MCF 10A (cell line): ENCODE results near the gene CNN2. TPM values are rescaled to one million over a fixed set of nuclear protein-coding genes. Genes with fewer than 3 reads are reported as not detected.

Experiments
- BruUV-seq: library from RNA; stranded (reverse); fragments of 400-500 nt; replicated peaks from 2 replicates; lab custom pipeline; 2021; lab: Mats Ljungman, UMichigan
- CTCF ChIA-PET: fragments of 300-600 bp; sonication (Branson Sonifier 250); formaldehyde crosslinking; extraction: SDS; loops from one replicate; lab custom pipeline; 2021; ENCODE audit warnings: antibody characterized with exemption, inconsistent platforms; lab: Yijun Ruan, JAX
- POLR2A ChIA-PET: fragments of 300-600, 350-650 bp; sonication (Branson Sonifier 250); formaldehyde crosslinking; extraction: SDS; loops from one replicate; lab custom pipeline; 2020; ENCODE audit warnings: antibody characterized with exemption, inconsistent platforms; lab: Yijun Ruan, JAX
- DNase-seq: peaks from one replicate; pipeline ENCODE4 v3.0.0-alpha.2; 2018; ENCODE audit not compliant: unreplicated experiment
- H3K27ac Mint-ChIP-seq: one replicate; pipeline ENCODE4 v1.8.0; 2022; ENCODE audit warnings: mild to moderate bottlenecking, low read depth, mixed read lengths; ENCODE audit not compliant: unreplicated experiment
- H3K27me3 Mint-ChIP-seq: one replicate; pipeline ENCODE4 v1.8.0; 2022; ENCODE audit warnings: mixed read lengths; ENCODE audit not compliant: insufficient read depth, unreplicated experiment
- H3K36me3 Mint-ChIP-seq: one replicate; pipeline ENCODE4 v1.8.0; 2022; ENCODE audit warnings: mild to moderate bottlenecking, moderate library complexity, mixed read lengths; ENCODE audit not compliant: insufficient read depth, unreplicated experiment
- H3K4me1 Mint-ChIP-seq: one replicate; pipeline ENCODE4 v1.8.0; 2022; ENCODE audit warnings: mixed read lengths; ENCODE audit not compliant: insufficient read depth, unreplicated experiment
- H3K4me3 Mint-ChIP-seq: one replicate; pipeline ENCODE4 v1.8.0; 2022; ENCODE audit warnings: mild to moderate bottlenecking, moderate library complexity, mixed read lengths; ENCODE audit not compliant: unreplicated experiment
- H3K9me3 Mint-ChIP-seq: one replicate; pipeline ENCODE4 v1.8.0; 2022; ENCODE audit warnings: mixed read lengths; ENCODE audit not compliant: unreplicated experiment
- intact Hi-C: fragments of 100-400 bp; cut with micrococcal nuclease; formaldehyde crosslinking; loops from 2 replicates; pipeline ENCODE4 v1.14.1; 2022
- total RNA-seq: library from RNA; stranded (reverse); gene quantifications from 2 replicates; pipeline ENCODE4 v1.2.3, GENCODE V29; 2022
- TF ChIP-seq, protein P1 (sequence below): fragments of 200-600 bp; IDR thresholded peaks from one replicate; pipeline ENCODE4 v1.8.0; 2022; ENCODE audit warnings: antibody characterized with exemption, mild to moderate bottlenecking; ENCODE audit not compliant: unreplicated experiment

The CNN2 gene
- total RNA-seq, 1 experiment from 2014 or later = 166 TPM

GRCh38 chr19:990119-990571 lies 36.3 kb upstream of the CNN2 start:
- BruUV-seq = no TSS peak
- H3K9me3 Mint-ChIP-seq = no peaks in the 10 kb centered on the region
- no peaks in the 10 kb centered on the region for H3K27me3 Mint-ChIP-seq
- H3K27ac Mint-ChIP-seq = no peak overlapping the region
- DNase-seq = no peak
- intact Hi-C loops = no loop called here
- H3K4me3 Mint-ChIP-seq = no peak overlapping the region
- TF ChIP-seq, protein P1, sequence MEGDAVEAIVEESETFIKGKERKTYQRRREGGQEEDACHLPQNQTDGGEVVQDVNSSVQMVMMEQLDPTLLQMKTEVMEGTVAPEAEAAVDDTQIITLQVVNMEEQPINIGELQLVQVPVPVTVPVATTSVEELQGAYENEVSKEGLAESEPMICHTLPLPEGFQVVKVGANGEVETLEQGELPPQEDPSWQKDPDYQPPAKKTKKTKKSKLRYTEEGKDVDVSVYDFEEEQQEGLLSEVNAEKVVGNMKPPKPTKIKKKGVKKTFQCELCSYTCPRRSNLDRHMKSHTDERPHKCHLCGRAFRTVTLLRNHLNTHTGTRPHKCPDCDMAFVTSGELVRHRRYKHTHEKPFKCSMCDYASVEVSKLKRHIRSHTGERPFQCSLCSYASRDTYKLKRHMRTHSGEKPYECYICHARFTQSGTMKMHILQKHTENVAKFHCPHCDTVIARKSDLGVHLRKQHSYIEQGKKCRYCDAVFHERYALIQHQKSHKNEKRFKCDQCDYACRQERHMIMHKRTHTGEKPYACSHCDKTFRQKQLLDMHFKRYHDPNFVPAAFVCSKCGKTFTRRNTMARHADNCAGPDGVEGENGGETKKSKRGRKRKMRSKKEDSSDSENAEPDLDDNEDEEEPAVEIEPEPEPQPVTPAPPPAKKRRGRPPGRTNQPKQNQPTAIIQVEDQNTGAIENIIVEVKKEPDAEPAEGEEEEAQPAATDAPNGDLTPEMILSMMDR = no peak
- H3K4me1 Mint-ChIP-seq = peaks cover 7% of the 10 kb centered on the region
- POLR2A ChIA-PET = no interaction called here
- CTCF ChIA-PET = interaction anchor here (0.5 kb wide), 1 partner anchor 132 kb away, joined by 3 read pairs; no protein-coding TSS in a partner anchor
- H3K36me3 Mint-ChIP-seq = peaks cover 43% of the 10 kb centered on the region

DNA sequence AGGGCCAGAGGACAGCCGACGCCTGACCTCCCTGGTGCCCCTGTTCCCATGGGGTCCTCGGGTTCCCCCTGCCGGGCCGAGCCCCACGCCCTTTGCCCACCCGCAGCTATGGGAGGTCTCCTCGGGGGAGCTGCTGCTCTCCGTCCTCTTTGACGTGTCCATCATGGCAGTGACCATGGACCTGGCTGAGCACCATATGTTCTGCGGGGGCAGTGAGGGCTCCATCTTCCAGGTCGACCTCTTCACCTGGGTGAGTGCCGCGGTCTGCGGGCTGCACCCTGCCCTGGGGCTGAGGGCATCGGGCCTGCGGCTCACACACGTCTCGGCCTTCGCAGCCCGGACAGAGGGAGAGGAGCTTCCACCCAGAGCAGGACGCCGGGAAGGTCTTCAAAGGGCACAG lies 35.7 kb upstream of the CNN2 start:
- Mint-ChIP-seq H3K9me3 (no peaks in the 10 kb centered on the region), H3K27me3 (no peaks in the 10 kb centered on the region), H3K27ac (no peak overlapping the region), H3K36me3 (peaks cover 43% of the 10 kb centered on the region), H3K4me3 (no peak overlapping the region), H3K4me1 (peaks cover 1% of the 10 kb centered on the region)
- BruUV-seq = no TSS peak
- ChIA-PET CTCF (no interaction called here), POLR2A (no interaction called here)
- TF ChIP-seq, protein P1 = no peak
- no peak for DNase-seq
- intact Hi-C loops = no loop called here

DNA sequence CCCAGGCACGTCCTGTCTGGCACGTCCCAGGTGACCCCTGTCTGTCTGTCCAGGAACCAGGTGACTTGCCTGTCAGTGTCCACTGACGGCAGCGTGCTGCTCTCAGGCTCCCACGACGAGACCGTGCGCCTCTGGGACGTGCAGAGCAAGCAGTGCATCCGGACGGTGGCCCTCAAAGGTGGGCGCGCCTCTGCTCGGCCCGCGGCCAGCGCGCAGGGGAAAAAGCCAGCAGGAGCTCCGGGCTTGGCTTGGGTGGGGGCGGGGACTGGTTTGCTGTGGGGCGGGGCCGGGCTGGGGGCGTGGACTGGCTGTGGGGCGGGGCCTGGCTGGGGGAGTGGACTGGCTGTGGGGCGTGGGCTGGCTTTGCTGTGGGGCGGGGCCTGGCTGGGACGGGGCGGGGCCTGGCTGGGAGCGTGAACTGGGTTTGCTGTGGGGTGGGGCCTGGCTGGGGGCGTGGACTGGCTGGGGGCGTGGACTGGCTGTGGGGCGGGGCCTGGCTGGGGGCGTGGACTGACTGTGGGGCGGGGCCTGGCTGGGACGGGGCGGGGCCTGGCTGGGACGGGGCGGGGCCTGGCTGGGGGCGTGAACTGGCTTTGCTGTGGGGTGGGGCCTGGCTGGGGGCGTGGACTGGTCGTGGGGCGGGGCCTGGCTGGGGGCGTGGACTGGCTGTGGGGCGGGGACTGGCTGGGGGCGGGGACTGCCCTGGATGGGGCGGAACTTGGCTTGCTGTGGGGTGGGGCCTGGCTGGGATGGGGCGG lies 35.1 kb upstream of the CNN2 start:
- intact Hi-C loops = no loop called here
- CTCF ChIA-PET = no interaction called here
- POLR2A ChIA-PET = no interaction called here
- Mint-ChIP-seq H3K4me3 (no peak overlapping the region), H3K27me3 (no peaks in the 10 kb centered on the region), H3K4me1 (peaks cover 4% of the 10 kb centered on the region), H3K27ac (no peak overlapping the region), H3K9me3 (no peaks in the 10 kb centered on the region), H3K36me3 (peaks cover 45% of the 10 kb centered on the region)
- DNase-seq = peak; percentile 39
- no TSS peak for BruUV-seq
- TF ChIP-seq, protein P1 = no peak

- H3K4me1 Mint-ChIP-seq = peaks cover 6% of the 10 kb centered on the region
- intact Hi-C loops = no loop called here
- peaks cover 42% of the 10 kb centered on the region for H3K36me3 Mint-ChIP-seq
Measured at GRCh38 chr19:991932-992669, 34.3 kb upstream of the CNN2 start.

More at GRCh38 chr19:991932-992669, 34.3 kb upstream of the CNN2 start:
- BruUV-seq = no TSS peak
- no peak for DNase-seq
- Mint-ChIP-seq H3K4me3 (no peak overlapping the region), H3K27ac (no peak overlapping the region), H3K9me3 (no peaks in the 10 kb centered on the region), H3K27me3 (no peaks in the 10 kb centered on the region)
- TF ChIP-seq, protein P1 = no peak
- CTCF ChIA-PET = no interaction called here
- POLR2A ChIA-PET = interaction anchor here (1.0 kb wide), 1 partner anchor 8 kb away, joined by 3 read pairs; the partner anchor contains the start of gene WDR18
